Keratinocyte (primary cell): ENCODE data around the gene SLC7A14. TPM values are rescaled to one million over a fixed set of nuclear protein-coding genes. Genes with fewer than 3 reads are reported as not detected.

ENCODE experiments used
- DNase-seq: peaks from one replicate; pipeline ENCODE4 v3.0.0-alpha.2; 2011; ENCODE audit warnings: low read depth, missing footprints, low spot score
- FAIRE-seq: peaks from 2 replicates; lab custom pipeline; 2011; peaks lifted over from hg19 to GRCh38; lab: Jason Lieb, UNC
- H2AFZ ChIP-seq: 2 replicates; pipeline ENCODE4 v1.6.0; 2012; ENCODE audit warnings: low read length, control low read depth, inconsistent platforms; ENCODE audit not compliant: control insufficient read depth
- H3K27ac ChIP-seq: 2 replicates; pipeline ENCODE4 v1.5.1; 2011; ENCODE audit warnings: low read length; ENCODE audit not compliant: control insufficient read depth, insufficient read depth
- H3K27me3 ChIP-seq: 3 replicates; pipeline ENCODE4 v1.6.0; 2011; ENCODE audit warnings: low read length; ENCODE audit not compliant: control insufficient read depth, insufficient read depth; ENCODE audit errors: extremely low read depth
- H3K36me3 ChIP-seq, 2 experiments: 2 replicates in 1 of 2; 3 replicates in 1 of 2; pipeline ENCODE4 v1.5.1; 2011; ENCODE audit warnings: low read length in 2 of 2, mild to moderate bottlenecking in 1 of 2; ENCODE audit not compliant: control insufficient read depth in 2 of 2, insufficient read depth in 2 of 2; ENCODE audit errors: extremely low read depth in 1 of 2
- H3K4me1 ChIP-seq: 3 replicates; pipeline ENCODE4 v1.5.1; 2011; ENCODE audit warnings: low read length; ENCODE audit not compliant: control insufficient read depth, insufficient read depth; ENCODE audit errors: extremely low read depth
- H3K4me2 ChIP-seq: 3 replicates; pipeline ENCODE4 v1.6.0; 2011; ENCODE audit warnings: low read depth, low read length; ENCODE audit not compliant: control insufficient read depth, insufficient read depth; ENCODE audit errors: extremely low read depth
- H3K4me3 ChIP-seq, 3 experiments: fragments of 200-600 bp in 1 of 3; sonication (generic) in 1 of 3; 2 replicates in 2 of 3; 3 replicates in 1 of 3; pipeline ENCODE4 v1.5.1; 2011 to 2016; ENCODE audit warnings: low read length in 3 of 3, mild to moderate bottlenecking in 3 of 3, control low read depth in 2 of 3, inconsistent platforms in 1 of 3, low read depth in 1 of 3, mixed read lengths in 1 of 3, mixed run types in 1 of 3, moderate library complexity in 1 of 3; ENCODE audit not compliant: control insufficient read depth in 2 of 3, insufficient read depth in 2 of 3; ENCODE audit errors: extremely low read depth in 1 of 3
- H3K79me2 ChIP-seq: 2 replicates; pipeline ENCODE4 v1.6.0; 2012; ENCODE audit warnings: low read length; ENCODE audit not compliant: control insufficient read depth, insufficient read depth
- H3K9ac ChIP-seq: 3 replicates; pipeline ENCODE4 v1.6.0; 2011; ENCODE audit warnings: low read length; ENCODE audit not compliant: control insufficient read depth, insufficient read depth; ENCODE audit errors: extremely low read depth
- H3K9me1 ChIP-seq: 3 replicates; pipeline ENCODE4 v1.6.0; 2011; ENCODE audit warnings: low read length; ENCODE audit not compliant: control insufficient read depth, insufficient read depth; ENCODE audit errors: extremely low read depth
- H3K9me3 ChIP-seq: 2 replicates; pipeline ENCODE4 v1.5.1; 2012; ENCODE audit warnings: low read depth, low read length; ENCODE audit not compliant: control insufficient read depth
- H4K20me1 ChIP-seq: 3 replicates; pipeline ENCODE4 v1.6.0; 2011; ENCODE audit warnings: low read length; ENCODE audit not compliant: control insufficient read depth, insufficient read depth; ENCODE audit errors: extremely low read depth
- EZH2 ChIP-seq: IDR thresholded peaks from one replicate; pipeline ENCODE4 v1.6.1; 2012; ENCODE audit warnings: inconsistent platforms, mild to moderate bottlenecking, low read length, moderate library complexity
- dilution Hi-C: fragments of 300-500 bp; cut with MboI; formaldehyde crosslinking; loops from one replicate; pipeline ENCODE4 v1.7.0; 2020; ENCODE audit warnings: low sequenced_read_pairs; ENCODE audit not compliant: extremely low pct_ligation_motif_present
- polyA minus RNA-seq, 3 experiments: library from RNA; depleted of rRNA, polyadenylated mRNA; stranded (reverse); fragments of >200 nt; gene quantifications; 1 replicate in 1 of 3; 2 replicates in 1 of 3; 3 replicates in 1 of 3; pipeline ENCODE4 v1.2.3, GENCODE V29; 2011
- polyA plus RNA-seq, 5 experiments: library from polyadenylated mRNA; depleted of rRNA in 3 of 5; stranded (reverse) in 3 of 5; stranded (forward) in 1 of 5; unstranded in 1 of 5; fragments of >200 nt; gene quantifications; 1 replicate in 1 of 5; 2 replicates in 3 of 5; 3 replicates in 1 of 5; pipeline versions ENCODE4 v1.2.1 to v1.2.3, GENCODE V29; 2011 to 2012; ENCODE audit warnings: missing spikeins in 2 of 5, low read depth in 1 of 5, low replicate concordance in 1 of 5
- TF ChIP-seq, protein P1 (sequence below), 3 experiments: IDR thresholded peaks in 1 of 3; conservative IDR thresholded peaks in 1 of 3; optimal IDR thresholded peaks in 1 of 3; 2 replicates in 2 of 3; 3 replicates in 1 of 3; pipeline versions ENCODE3 to v1.5.1; 2011; ENCODE audit warnings: low read length in 3 of 3, mild to moderate bottlenecking in 3 of 3, moderate library complexity in 2 of 3, control low read depth in 1 of 3, inconsistent platforms in 1 of 3; ENCODE audit not compliant: insufficient read depth in 2 of 3; ENCODE audit errors: extremely low read depth in 1 of 3

The SLC7A14 gene
- polyA plus RNA-seq (not detected in 3 replicates), polyA minus RNA-seq (not detected in 3 replicates)
- not detected for polyA plus RNA-seq (2011; ENCODE audit: low read depth)
- not detected in 2 replicates for polyA plus RNA-seq (2011; cell fraction: cytosol; rRNA removed)
- polyA plus RNA-seq (2011; cell fraction: nucleus; rRNA removed), result not detected in 2 replicates
- not detected in 2 replicates for polyA plus RNA-seq (2012; ENCODE audit: low replicate concordance)
- polyA minus RNA-seq (2011; cell fraction: cytosol; rRNA and poly(A)+ RNA removed), result not detected
- polyA minus RNA-seq (2011; cell fraction: nucleus; rRNA and poly(A)+ RNA removed), result not detected in 2 replicates

DNA sequence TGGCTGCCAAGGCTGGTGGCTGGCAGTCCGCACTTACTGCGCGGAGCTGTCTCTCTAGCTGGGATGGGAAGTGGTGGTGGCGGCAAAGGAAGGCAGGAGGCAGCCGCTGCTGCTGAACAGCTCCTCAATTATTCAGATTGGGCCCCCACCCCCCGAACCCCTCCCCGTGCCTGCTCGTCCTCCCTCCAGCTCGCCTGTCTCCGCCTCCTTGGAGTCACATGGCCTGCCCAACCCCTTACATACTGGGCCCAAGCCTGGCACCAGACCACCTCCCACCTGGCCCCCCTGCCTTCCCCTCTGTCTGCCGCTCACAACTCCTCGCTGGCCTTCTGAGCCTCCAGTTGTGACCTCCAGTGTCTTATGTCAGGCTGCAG lies at the start of gene SLC7A14:
SLC7A14 (minus strand) TSS at position 139 of the 374 bp plus-strand sequence. CDS start 59,139 bp downstream, outside the sequence.
- DNase-seq (no peak), FAIRE-seq (no peak)
- no peaks in the 10 kb centered on the region for H3K4me1 ChIP-seq
- peak within 1 kb of the TSS; percentile 43 for H3K4me2 ChIP-seq
- H3K9me1 ChIP-seq, result no peaks in the 10 kb centered on the region
- H3K9ac ChIP-seq, result no peak within 1 kb of the TSS
- H2AFZ ChIP-seq, result no peak within 1 kb of the TSS
- H3K4me3 ChIP-seq, result no peak within 1 kb of the TSS
- no peaks in the 10 kb centered on the region for H3K79me2 ChIP-seq
- H3K9me3 ChIP-seq, result no peaks in the 10 kb centered on the region
- H3K27ac ChIP-seq, result no peak within 1 kb of the TSS
- dilution Hi-C loops, result no loop called here
- H4K20me1 ChIP-seq, result no peaks in the 10 kb centered on the region
- peaks cover 40% of the 10 kb centered on the region for H3K27me3 ChIP-seq
- TF ChIP-seq, protein P1, sequence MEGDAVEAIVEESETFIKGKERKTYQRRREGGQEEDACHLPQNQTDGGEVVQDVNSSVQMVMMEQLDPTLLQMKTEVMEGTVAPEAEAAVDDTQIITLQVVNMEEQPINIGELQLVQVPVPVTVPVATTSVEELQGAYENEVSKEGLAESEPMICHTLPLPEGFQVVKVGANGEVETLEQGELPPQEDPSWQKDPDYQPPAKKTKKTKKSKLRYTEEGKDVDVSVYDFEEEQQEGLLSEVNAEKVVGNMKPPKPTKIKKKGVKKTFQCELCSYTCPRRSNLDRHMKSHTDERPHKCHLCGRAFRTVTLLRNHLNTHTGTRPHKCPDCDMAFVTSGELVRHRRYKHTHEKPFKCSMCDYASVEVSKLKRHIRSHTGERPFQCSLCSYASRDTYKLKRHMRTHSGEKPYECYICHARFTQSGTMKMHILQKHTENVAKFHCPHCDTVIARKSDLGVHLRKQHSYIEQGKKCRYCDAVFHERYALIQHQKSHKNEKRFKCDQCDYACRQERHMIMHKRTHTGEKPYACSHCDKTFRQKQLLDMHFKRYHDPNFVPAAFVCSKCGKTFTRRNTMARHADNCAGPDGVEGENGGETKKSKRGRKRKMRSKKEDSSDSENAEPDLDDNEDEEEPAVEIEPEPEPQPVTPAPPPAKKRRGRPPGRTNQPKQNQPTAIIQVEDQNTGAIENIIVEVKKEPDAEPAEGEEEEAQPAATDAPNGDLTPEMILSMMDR (optimal IDR thresholded peaks at IDR 0.05 in 1 of 3, IDR thresholded peaks at IDR 0.05 in 1 of 3, conservative IDR thresholded peaks at IDR 0.05 in 1 of 3; ENCODE audit: extremely low read depth in 1 of 3, insufficient read depth in 2 of 3, low read length in 3 of 3), result no peak
- TF ChIP-seq EZH2, result no peak
- H3K36me3 ChIP-seq, result no peaks in the 10 kb centered on the region

DNA sequence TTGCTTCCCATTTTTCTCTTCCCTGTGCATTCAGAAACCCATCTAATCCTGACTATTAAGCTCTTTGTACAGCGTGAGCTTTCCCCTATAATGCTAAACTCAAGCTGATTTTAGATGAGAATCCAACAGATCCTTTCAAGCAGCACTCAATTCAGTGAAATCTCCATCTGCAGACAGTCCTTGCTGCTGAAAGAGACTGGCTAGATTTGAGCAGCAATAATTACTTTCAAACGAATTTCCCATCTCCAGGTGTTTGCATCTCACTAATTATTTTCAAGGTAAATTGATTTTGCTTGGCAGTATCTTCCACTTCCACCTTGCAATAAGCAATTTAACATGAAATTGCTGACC lies 49.5 kb upstream of the SLC7A14 start:
- no peak overlapping the region for H3K9ac ChIP-seq
- H4K20me1 ChIP-seq, result no peaks in the 10 kb centered on the region
- no peaks in the 10 kb centered on the region for H3K36me3 ChIP-seq
- DNase-seq, result no peak
- no peaks in the 10 kb centered on the region for H3K9me3 ChIP-seq
- dilution Hi-C loops, result no loop called here
- H3K27me3 ChIP-seq, result no peaks in the 10 kb centered on the region
- H3K79me2 ChIP-seq, result no peaks in the 10 kb centered on the region
- H2AFZ ChIP-seq, result no peak overlapping the region
- H3K4me1 ChIP-seq, result no peaks in the 10 kb centered on the region
- TF ChIP-seq, protein P1 (optimal IDR thresholded peaks at IDR 0.05 in 1 of 3, IDR thresholded peaks at IDR 0.05 in 1 of 3, conservative IDR thresholded peaks at IDR 0.05 in 1 of 3; ENCODE audit: extremely low read depth in 1 of 3, insufficient read depth in 2 of 3, low read length in 3 of 3), result no peak
- no peak for TF ChIP-seq EZH2
- no peak overlapping the region for H3K27ac ChIP-seq
- H3K4me2 ChIP-seq, result no peak overlapping the region
- H3K4me3 ChIP-seq, result no peak overlapping the region
- no peak for FAIRE-seq
- H3K9me1 ChIP-seq, result no peaks in the 10 kb centered on the region
